HepG2 (cell line): Measurements from ENCODE around the gene NGEF. TPM values are rescaled to one million over a fixed set of nuclear protein-coding genes. Genes with fewer than 3 reads are reported as not detected.

Source experiments
- ATAC-seq: fragments of 200-7000 bp; cut with Tn5 transposase; 3 replicates; pipeline ENCODE4 v1.9.1; 2020; ENCODE audit warnings: mild to moderate bottlenecking, moderate library complexity
- BruUV-seq: library from RNA; stranded (reverse); fragments of 400-500 nt; replicated peaks from 2 replicates; lab custom pipeline; 2021; lab: Mats Ljungman, UMichigan
- CTCF ChIA-PET: fragments of 300-600 bp; formaldehyde crosslinking; extraction: SDS; loops from one replicate; lab custom pipeline; 2021; ENCODE audit warnings: low total read pairs, inconsistent platforms, low intra/inter-chr PET ratio; lab: Yijun Ruan, JAX
- POLR2A ChIA-PET: fragments of 350-600 bp; sonication (Branson Sonifier 250); formaldehyde crosslinking; loops from one replicate; lab custom pipeline; 2020; ENCODE audit warnings: antibody characterized with exemption, inconsistent platforms; lab: Yijun Ruan, JAX
- DNase-seq: peaks from one replicate; pipeline ENCODE4 v3.0.0-alpha.2; 2015; ENCODE audit warnings: low spot score
- FAIRE-seq: peaks from 3 replicates; lab custom pipeline; 2011; peaks lifted over from hg19 to GRCh38; lab: Jason Lieb, UNC
- H2AFZ ChIP-seq: one replicate; pipeline ENCODE4 v1.6.1; 2011; ENCODE audit warnings: low read length, inconsistent platforms
- H3K27ac ChIP-seq: fragments of 300-600 bp; 3 replicates; pipeline ENCODE4 v1.8.0; 2011; ENCODE audit warnings: mixed run types, mild to moderate bottlenecking, mixed read lengths, low read length, inconsistent platforms; ENCODE audit not compliant: insufficient read depth; ENCODE audit errors: extremely low read length
- H3K27me3 ChIP-seq, 2 experiments: fragments of 200-600 bp in 1 of 2; 2 replicates in 1 of 2; 3 replicates in 1 of 2; pipeline versions ENCODE4 v1.6.0 to v1.8.0; 2011; ENCODE audit warnings: low read length in 2 of 2, mild to moderate bottlenecking in 2 of 2, moderate library complexity in 2 of 2, inconsistent platforms in 1 of 2; ENCODE audit not compliant: insufficient read depth in 2 of 2, control insufficient read depth in 1 of 2
- H3K36me3 ChIP-seq, 2 experiments: fragments of 200-600 bp in 1 of 2; replicated peaks in 1 of 2; 2 replicates in 1 of 2; 3 replicates in 1 of 2; pipeline versions ENCODE4 v1.5.1 to v1.8.0; 2011; ENCODE audit warnings: low read length in 2 of 2, inconsistent platforms in 1 of 2; ENCODE audit not compliant: insufficient read depth in 2 of 2, control insufficient read depth in 1 of 2
- H3K4me1 ChIP-seq: 2 replicates; pipeline ENCODE4 v1.5.1; 2012; ENCODE audit warnings: low read length, inconsistent platforms; ENCODE audit not compliant: insufficient read depth
- H3K4me2 ChIP-seq: 2 replicates; pipeline ENCODE4 v1.6.0; 2011; ENCODE audit warnings: low read depth, low read length, inconsistent platforms
- H3K4me3 ChIP-seq, 3 experiments: fragments of 200-600 bp in 1 of 3; sonication (generic), shearing (Covaris generic) in 1 of 3; replicated peaks in 1 of 3; 2 replicates each; pipeline ENCODE4 v1.5.1; 2011 to 2016; ENCODE audit warnings: low read length in 3 of 3, inconsistent platforms in 2 of 3, low read depth in 2 of 3, mild to moderate bottlenecking in 2 of 3, control low read depth in 1 of 3, mixed read lengths in 1 of 3; ENCODE audit not compliant: insufficient read depth in 1 of 3
- H3K79me2 ChIP-seq: one replicate; pipeline ENCODE4 v1.6.1; 2011; ENCODE audit warnings: low read length, inconsistent platforms; ENCODE audit not compliant: insufficient read depth
- H3K9ac ChIP-seq: 2 replicates; pipeline ENCODE4 v1.6.0; 2011; ENCODE audit warnings: mild to moderate bottlenecking, low read depth, low read length, inconsistent platforms; ENCODE audit not compliant: insufficient read depth
- H3K9me3 ChIP-seq: 2 replicates; pipeline ENCODE4 v1.5.1; 2012; ENCODE audit warnings: mild to moderate bottlenecking, low read length
- H4K20me1 ChIP-seq: 2 replicates; pipeline ENCODE4 v1.6.0; 2011; ENCODE audit warnings: inconsistent platforms, mild to moderate bottlenecking, low read length, moderate library complexity; ENCODE audit not compliant: insufficient read depth
- ARID2 ChIP-seq: sonication (generic); formaldehyde crosslinking; IDR thresholded peaks from 2 replicates; pipeline ENCODE4 v1.8.1; 2022; ENCODE audit warnings: mild to moderate bottlenecking, missing genetic modification reagents, borderline replicate concordance
- ARID3A ChIP-seq: IDR thresholded peaks from 2 replicates; pipeline ENCODE4 v1.6.1; 2012; ENCODE audit warnings: low read depth, low read length, improper control_type of control experiment
- BORCS8-MEF2B ChIP-seq: sonication (generic); formaldehyde crosslinking; IDR thresholded peaks from 2 replicates; pipeline ENCODE4 v1.8.0; 2022; ENCODE audit warnings: mild to moderate bottlenecking, missing genetic modification reagents
- HIVEP1 ChIP-seq: sonication (generic); formaldehyde crosslinking; IDR thresholded peaks from 2 replicates; pipeline ENCODE4 v1.4.0; 2020; ENCODE audit warnings: mild to moderate bottlenecking, missing genetic modification reagents
- KDM3A ChIP-seq: IDR thresholded peaks from 2 replicates; pipeline ENCODE4 v1.6.1; 2018; ENCODE audit warnings: low read depth, missing compliant biosample characterization
- MAFK ChIP-seq, 2 experiments: IDR thresholded peaks in 1 of 2; conservative IDR thresholded peaks in 1 of 2; 2 replicates each; pipeline ENCODE4 v1.6.1; 2011; ENCODE audit warnings: improper control_type of control experiment in 2 of 2, low read length in 2 of 2
- NFYC ChIP-seq: IDR thresholded peaks from 2 replicates; pipeline ENCODE4 v1.6.1; 2016; ENCODE audit warnings: missing genetic modification reagents, missing compliant biosample characterization
- RFXANK ChIP-seq: IDR thresholded peaks from 2 replicates; pipeline ENCODE4 v1.6.1; 2016
- TCF7 ChIP-seq: sonication (generic); IDR thresholded peaks from 2 replicates; pipeline ENCODE4 v1.6.1; 2016; ENCODE audit warnings: antibody characterized with exemption, low read depth
- ZBTB7A ChIP-seq: sonication (generic); formaldehyde crosslinking; IDR thresholded peaks from 2 replicates; pipeline ENCODE4 v1.8.0; 2022; ENCODE audit warnings: mild to moderate bottlenecking, missing genetic modification reagents
- ZFAT ChIP-seq: sonication (generic); formaldehyde crosslinking; conservative IDR thresholded peaks from 2 replicates; pipeline ENCODE4 v1.8.1; 2023; ENCODE audit warnings: missing genetic modification reagents, inconsistent platforms
- ZMYM4 ChIP-seq: sonication (generic); formaldehyde crosslinking; IDR thresholded peaks from 2 replicates; pipeline ENCODE4 v1.8.1; 2023; ENCODE audit warnings: mild to moderate bottlenecking, missing genetic modification reagents
- ZNF235 ChIP-seq: sonication (generic); formaldehyde crosslinking; IDR thresholded peaks from 2 replicates; pipeline ENCODE4 v1.8.1; 2023; ENCODE audit warnings: mild to moderate bottlenecking, missing genetic modification reagents, borderline replicate concordance
- ZNF260 ChIP-seq: sonication (generic); formaldehyde crosslinking; IDR thresholded peaks from 2 replicates; pipeline ENCODE4 v1.4.0; 2020; ENCODE audit warnings: missing genetic modification reagents, low read depth, mild to moderate bottlenecking, borderline replicate concordance
- ZNF615 ChIP-seq: sonication (generic); formaldehyde crosslinking; IDR thresholded peaks from 2 replicates; pipeline ENCODE4 v1.5.0; 2020; ENCODE audit warnings: mild to moderate bottlenecking, missing genetic modification reagents, borderline replicate concordance
- ZNF781 ChIP-seq: sonication (generic); formaldehyde crosslinking; IDR thresholded peaks from 2 replicates; pipeline ENCODE4 v1.5.1; 2020; ENCODE audit warnings: borderline replicate concordance, mild to moderate bottlenecking, missing genetic modification reagents; ENCODE audit errors: not compliant biosample characterization
- WGBS: methylation state at CpG from one replicate; pipeline ENCODE4 v1.1.6; 2017; ENCODE audit warnings: low lambda C conversion rate; 5-methylcytosine and 5-hydroxymethylcytosine counted together
- in situ Hi-C: cut with HindIII; loops from 2 replicates; pipeline ENCODE4 v1.10.0; 2017; ENCODE audit warnings: low pct_unique_long_range_greater_than_20kb; ENCODE audit not compliant: extremely low pct_ligation_motif_present
- intact Hi-C: fragments of 100-400 bp; cut with micrococcal nuclease; formaldehyde crosslinking; loops from one replicate; pipeline ENCODE4 v1.10.0; 2022; ENCODE audit not compliant: unreplicated experiment
- polyA plus RNA-seq, 8 experiments: library from polyadenylated mRNA; depleted of rRNA in 3 of 8; stranded (reverse) in 7 of 8; unstranded in 1 of 8; fragments of >200 nt; fragmentation: Illumina TruSeq in 4 of 8; extraction: Trizol in 4 of 8; gene quantifications; 2 replicates each; pipeline versions ENCODE4 v1.2.1 to v1.2.3, GENCODE V29; 2011 to 2016; ENCODE audit warnings: low read depth in 4 of 8, missing spikeins in 1 of 8, mixed read lengths in 1 of 8; ENCODE audit not compliant: insufficient read depth in 1 of 8
- total RNA-seq, 5 experiments: library from RNA; depleted of rRNA; stranded (reverse); fragments of >200 nt; fragmentation: Illumina TruSeq; extraction: Trizol; gene quantifications; 2 replicates each; pipeline ENCODE4 v1.2.3, GENCODE V29; 2016; ENCODE audit warnings: low read depth in 1 of 5
- TF ChIP-seq, protein P1 (sequence below): sonication (generic); formaldehyde crosslinking; IDR thresholded peaks from 2 replicates; pipeline ENCODE4 v1.8.1; 2023; ENCODE audit warnings: mild to moderate bottlenecking, missing genetic modification reagents
- TF ChIP-seq, protein P2 (sequence below): sonication (generic); formaldehyde crosslinking; IDR thresholded peaks from 2 replicates; pipeline ENCODE4 v1.4.0; 2020; ENCODE audit warnings: mild to moderate bottlenecking, missing genetic modification reagents

The NGEF gene
- total and polyA plus RNA-seq, 2 of the 13 experiments (the other 11 are each of a cell fraction or from before 2014, with no cell fraction given), result 14.4 to 36.9 TPM

DNA sequence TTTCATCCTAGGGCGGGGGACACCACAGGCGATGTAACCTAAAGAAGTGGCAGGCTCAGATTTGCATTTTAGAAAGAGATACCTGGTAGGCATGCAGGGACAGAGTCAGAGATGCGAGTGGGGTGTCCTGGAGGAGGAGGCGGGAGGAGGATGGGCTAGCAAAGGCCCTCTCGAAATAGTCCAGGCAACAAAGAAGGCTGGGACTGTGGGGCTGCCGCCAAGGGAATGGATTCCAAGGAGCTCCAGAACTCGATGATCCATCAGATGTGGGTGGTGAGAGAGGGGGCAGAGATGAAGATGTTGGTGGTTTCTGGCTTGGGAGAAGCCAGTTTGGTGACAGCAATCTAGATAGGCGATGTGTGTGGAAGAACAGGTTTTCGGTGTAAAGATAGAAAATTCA, 34.6 kb upstream of the NGEF start:
- WGBS, result 48% methylated on average over 9 of the region's 9 CpGs
- ATAC-seq (no peak), DNase-seq (no peak), FAIRE-seq (no peak)
- Histone ChIP-seq H3K4me2 (no peak overlapping the region), H3K36me3 (no peaks in the 10 kb centered on the region), H3K4me3 (no peak overlapping the region), H4K20me1 (no peaks in the 10 kb centered on the region), H3K79me2 (no peaks in the 10 kb centered on the region), H3K4me1 (0 out of 2 replicates have a peak, but pooled peaks cover 7% of the 10 kb centered on the region), H3K9ac (no peak overlapping the region), H3K27ac (no peak overlapping the region), H3K9me3 (no peaks in the 10 kb centered on the region), H2AFZ (no peak overlapping the region), H3K27me3 (peaks cover 8 to 73% of the 10 kb centered on the region in 2 experiments; a peak in 4 of 5 replicates)
- TF ChIP-seq, protein P1, sequence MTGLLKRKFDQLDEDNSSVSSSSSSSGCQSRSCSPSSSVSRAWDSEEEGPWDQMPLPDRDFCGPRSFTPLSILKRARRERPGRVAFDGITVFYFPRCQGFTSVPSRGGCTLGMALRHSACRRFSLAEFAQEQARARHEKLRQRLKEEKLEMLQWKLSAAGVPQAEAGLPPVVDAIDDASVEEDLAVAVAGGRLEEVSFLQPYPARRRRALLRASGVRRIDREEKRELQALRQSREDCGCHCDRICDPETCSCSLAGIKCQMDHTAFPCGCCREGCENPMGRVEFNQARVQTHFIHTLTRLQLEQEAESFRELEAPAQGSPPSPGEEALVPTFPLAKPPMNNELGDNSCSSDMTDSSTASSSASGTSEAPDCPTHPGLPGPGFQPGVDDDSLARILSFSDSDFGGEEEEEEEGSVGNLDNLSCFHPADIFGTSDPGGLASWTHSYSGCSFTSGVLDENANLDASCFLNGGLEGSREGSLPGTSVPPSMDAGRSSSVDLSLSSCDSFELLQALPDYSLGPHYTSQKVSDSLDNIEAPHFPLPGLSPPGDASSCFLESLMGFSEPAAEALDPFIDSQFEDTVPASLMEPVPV, result no peak
- TF ChIP-seq HIVEP1 (CRISPR knock-in tag) (no peak), KDM3A (CRISPR knock-in tag) (no peak), NFYC (CRISPR knock-in tag) (no peak), ARID3A (no peak), ZFAT (CRISPR knock-in tag) (no peak), ZBTB7A (CRISPR knock-in tag) (no peak), TCF7 (no peak), ZMYM4 (CRISPR knock-in tag) (no peak), MAFK (conservative IDR thresholded peaks at IDR 0.05 in 1 of 2, IDR thresholded peaks at IDR 0.05 in 1 of 2; ENCODE audit: low read length in 2 of 2) (no peak), ZNF235 (CRISPR knock-in tag) (no peak), RFXANK (CRISPR knock-in tag) (no peak), ARID2 (CRISPR knock-in tag) (no peak), ZNF615 (no peak), ZNF781 (no peak), BORCS8-MEF2B (no peak), ZNF260 (no peak)
- TF ChIP-seq, protein P2, sequence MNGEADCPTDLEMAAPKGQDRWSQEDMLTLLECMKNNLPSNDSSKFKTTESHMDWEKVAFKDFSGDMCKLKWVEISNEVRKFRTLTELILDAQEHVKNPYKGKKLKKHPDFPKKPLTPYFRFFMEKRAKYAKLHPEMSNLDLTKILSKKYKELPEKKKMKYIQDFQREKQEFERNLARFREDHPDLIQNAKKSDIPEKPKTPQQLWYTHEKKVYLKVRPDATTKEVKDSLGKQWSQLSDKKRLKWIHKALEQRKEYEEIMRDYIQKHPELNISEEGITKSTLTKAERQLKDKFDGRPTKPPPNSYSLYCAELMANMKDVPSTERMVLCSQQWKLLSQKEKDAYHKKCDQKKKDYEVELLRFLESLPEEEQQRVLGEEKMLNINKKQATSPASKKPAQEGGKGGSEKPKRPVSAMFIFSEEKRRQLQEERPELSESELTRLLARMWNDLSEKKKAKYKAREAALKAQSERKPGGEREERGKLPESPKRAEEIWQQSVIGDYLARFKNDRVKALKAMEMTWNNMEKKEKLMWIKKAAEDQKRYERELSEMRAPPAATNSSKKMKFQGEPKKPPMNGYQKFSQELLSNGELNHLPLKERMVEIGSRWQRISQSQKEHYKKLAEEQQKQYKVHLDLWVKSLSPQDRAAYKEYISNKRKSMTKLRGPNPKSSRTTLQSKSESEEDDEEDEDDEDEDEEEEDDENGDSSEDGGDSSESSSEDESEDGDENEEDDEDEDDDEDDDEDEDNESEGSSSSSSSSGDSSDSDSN (CRISPR knock-in tag), result no peak
- intact Hi-C loops (loop anchor here (5.0 kb wide), 1 partner anchor 515 kb away; no protein-coding TSS in a partner anchor), in situ Hi-C loops (no loop called here)
- BruUV-seq, result no TSS peak
- ChIA-PET CTCF (no interaction called here), POLR2A (no interaction called here)
